ENCODE data around the gene PRIM1. TPM values are rescaled to one million over a fixed set of nuclear protein-coding genes. Genes with fewer than 3 reads are reported as not detected.

Gene PRIM1
- total RNA-seq, 6 donors from 2014 or later = 3.5 to 19.9 (median 8.4) TPM

DNA sequence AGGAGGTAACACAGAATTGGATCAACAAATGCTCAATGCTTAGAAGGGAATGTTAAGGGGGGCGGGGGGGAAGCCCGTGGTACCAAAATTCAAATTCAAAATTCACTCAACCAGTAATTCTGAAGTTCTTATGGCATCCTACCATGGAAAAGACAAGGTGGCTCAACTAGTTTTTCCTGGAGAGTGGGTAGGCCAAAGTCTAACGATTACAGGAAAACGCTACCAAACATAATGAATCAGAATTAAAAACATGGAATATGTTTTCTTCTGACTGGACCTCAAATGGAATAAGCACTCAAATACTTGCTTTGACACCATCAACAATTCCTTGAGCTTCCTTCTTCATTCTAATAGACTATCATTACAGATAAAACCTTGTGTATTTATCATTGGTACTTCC is 29.3 kb downstream of the PRIM1 start:
- ATAC-seq (ENCODE audit: low FRiP score in 2 of 2) = no peak
- Histone ChIP-seq H3K36me3 (peaks cover 0 to 37% (median 14%) of the 10 kb centered on the region in 4 donors), H3K27ac (peak overlapping the region in 2 of 4 donors; percentile 58 to 93), H3K27me3 (no peaks in the 10 kb centered on the region), H3K9me3 (no peaks in the 10 kb centered on the region), H3K4me3 (peak overlapping the region in 2 of 4 donors; percentile 76 to 90), H3K4me1 (peaks cover 58 to 74% (median 66%) of the 10 kb centered on the region in 4 donors)
- no peak for TF ChIP-seq POLR2AphosphoS5 (IDR thresholded peaks at IDR 0.05)
- TF ChIP-seq EP300 (IDR thresholded peaks at IDR 0.05) = no peak
- TF ChIP-seq POLR2A (IDR thresholded peaks at IDR 0.05) = no peak
- TF ChIP-seq, protein P1, sequence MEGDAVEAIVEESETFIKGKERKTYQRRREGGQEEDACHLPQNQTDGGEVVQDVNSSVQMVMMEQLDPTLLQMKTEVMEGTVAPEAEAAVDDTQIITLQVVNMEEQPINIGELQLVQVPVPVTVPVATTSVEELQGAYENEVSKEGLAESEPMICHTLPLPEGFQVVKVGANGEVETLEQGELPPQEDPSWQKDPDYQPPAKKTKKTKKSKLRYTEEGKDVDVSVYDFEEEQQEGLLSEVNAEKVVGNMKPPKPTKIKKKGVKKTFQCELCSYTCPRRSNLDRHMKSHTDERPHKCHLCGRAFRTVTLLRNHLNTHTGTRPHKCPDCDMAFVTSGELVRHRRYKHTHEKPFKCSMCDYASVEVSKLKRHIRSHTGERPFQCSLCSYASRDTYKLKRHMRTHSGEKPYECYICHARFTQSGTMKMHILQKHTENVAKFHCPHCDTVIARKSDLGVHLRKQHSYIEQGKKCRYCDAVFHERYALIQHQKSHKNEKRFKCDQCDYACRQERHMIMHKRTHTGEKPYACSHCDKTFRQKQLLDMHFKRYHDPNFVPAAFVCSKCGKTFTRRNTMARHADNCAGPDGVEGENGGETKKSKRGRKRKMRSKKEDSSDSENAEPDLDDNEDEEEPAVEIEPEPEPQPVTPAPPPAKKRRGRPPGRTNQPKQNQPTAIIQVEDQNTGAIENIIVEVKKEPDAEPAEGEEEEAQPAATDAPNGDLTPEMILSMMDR (IDR thresholded peaks at IDR 0.05) = no peak
- DNase-seq = no peak
- WGBS, 2 donors = 65 to 82% methylated on average over 4 of the region's 4 CpGs

DNA sequence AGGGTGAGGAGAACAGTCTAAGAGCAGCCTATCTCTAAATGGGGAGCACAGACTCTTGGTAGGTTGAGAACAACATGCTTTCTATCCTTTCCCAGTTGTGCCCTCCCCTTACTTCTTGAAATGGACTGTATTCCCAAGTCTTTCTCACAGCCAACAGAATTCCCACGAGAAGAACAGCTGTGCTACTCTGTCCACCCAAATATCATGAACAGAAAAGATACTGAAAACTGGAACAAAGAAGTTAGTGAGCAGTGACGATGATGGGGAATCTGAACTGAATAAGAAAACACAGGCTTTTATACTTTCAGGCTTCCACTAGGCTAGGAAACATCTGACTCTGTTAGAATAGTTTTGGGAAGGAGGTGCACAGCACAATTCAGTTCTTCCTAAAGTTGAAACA is 30.4 kb downstream of the PRIM1 start:
- peak overlapping the region in 3 of 4 donors; percentile 23 to 74 (median 54) for H3K27ac ChIP-seq
- no peaks in the 10 kb centered on the region for H3K9me3 ChIP-seq
- peaks cover 0 to 42% (median 15%) of the 10 kb centered on the region in 4 donors for H3K36me3 ChIP-seq

DNA sequence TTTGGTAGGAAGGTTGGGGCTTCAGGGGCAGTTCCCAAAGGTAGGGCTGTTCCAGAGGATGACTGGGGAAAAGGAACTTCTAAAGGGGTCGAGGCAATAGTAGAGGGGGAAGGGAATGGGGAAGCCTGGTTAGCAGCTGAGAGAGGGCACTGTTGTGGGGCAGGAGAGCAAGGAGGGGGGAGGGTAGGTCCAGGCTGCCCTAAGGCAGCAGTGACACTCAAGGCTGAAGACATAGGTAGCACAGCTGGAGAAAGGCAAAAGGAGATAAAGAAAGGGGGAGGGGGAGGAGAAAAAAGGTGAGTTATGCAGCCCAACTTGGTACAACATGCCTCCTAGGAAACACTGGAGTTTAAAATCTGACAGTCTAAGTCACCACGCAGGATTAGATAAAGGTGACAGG is 30.9 kb downstream of the PRIM1 start:
- H3K4me3 ChIP-seq = no peak overlapping the region
- H3K27ac ChIP-seq = peak overlapping the region; percentile 23 to 74 (median 44)
- TF ChIP-seq, protein P1 (IDR thresholded peaks at IDR 0.05) = no peak
- no peak for TF ChIP-seq EP300 (IDR thresholded peaks at IDR 0.05)
- TF ChIP-seq POLR2AphosphoS5 (IDR thresholded peaks at IDR 0.05) = no peak
- DNase-seq (peak in 1 of 2 donors; percentile 21), ATAC-seq (ENCODE audit: low FRiP score in 2 of 2) (no peak)
- 60 to 64% methylated on average over 2 of the region's 2 CpGs for WGBS, 2 donors
- peaks cover 0 to 47% (median 15%) of the 10 kb centered on the region in 4 donors for H3K36me3 ChIP-seq
- H3K27me3 ChIP-seq = no peaks in the 10 kb centered on the region
- peaks cover 58 to 88% (median 77%) of the 10 kb centered on the region in 4 donors for H3K4me1 ChIP-seq
- no peaks in the 10 kb centered on the region for H3K9me3 ChIP-seq

More for the DNA sequence above, 30.4 kb downstream of the PRIM1 start:
- no peak overlapping the region for H3K4me3 ChIP-seq
- DNase-seq (no peak), ATAC-seq (ENCODE audit: low FRiP score in 2 of 2) (no peak)
- peaks cover 58 to 85% (median 75%) of the 10 kb centered on the region in 4 donors for H3K4me1 ChIP-seq
- no peaks in the 10 kb centered on the region for H3K27me3 ChIP-seq
- WGBS, 2 donors = 43 to 44% methylated on average over 2 of the region's 2 CpGs
- TF ChIP-seq, protein P1 (IDR thresholded peaks at IDR 0.05) = no peak
- TF ChIP-seq POLR2AphosphoS5 (IDR thresholded peaks at IDR 0.05) = no peak
- TF ChIP-seq POLR2A (IDR thresholded peaks at IDR 0.05) = no peak
- TF ChIP-seq EP300 (IDR thresholded peaks at IDR 0.05) = no peak

DNA sequence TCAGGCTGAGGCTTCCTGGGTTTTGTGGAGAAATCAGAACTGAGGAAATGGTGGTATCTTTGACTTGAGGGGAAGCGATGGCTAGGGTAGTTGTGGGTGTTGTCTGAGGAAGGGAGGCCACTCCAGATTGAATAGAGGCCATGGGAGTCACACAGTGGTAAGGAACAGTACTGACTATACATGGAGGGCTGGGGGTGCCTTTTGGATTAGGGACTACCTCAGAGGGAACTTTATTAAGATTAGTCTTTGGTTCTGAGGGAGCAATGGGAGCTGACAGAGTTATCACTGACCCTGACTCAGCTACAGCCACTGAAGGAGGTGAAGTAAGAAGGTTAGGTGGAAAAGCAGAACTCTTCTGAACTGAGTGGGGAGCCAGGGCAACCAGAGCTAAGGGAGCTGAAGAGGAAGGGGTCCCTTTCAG is 31.4 kb downstream of the PRIM1 start:
- Histone ChIP-seq H3K9me3 (no peaks in the 10 kb centered on the region), H3K4me3 (no peak overlapping the region), H3K4me1 (peaks cover 59 to 88% (median 73%) of the 10 kb centered on the region in 4 donors), H3K27ac (peak overlapping the region; percentile 23 to 74 (median 44)), H3K36me3 (peaks cover 0 to 52% (median 15%) of the 10 kb centered on the region in 4 donors), H3K27me3 (no peaks in the 10 kb centered on the region)
- ATAC-seq (ENCODE audit: low FRiP score in 2 of 2) = no peak
- DNase-seq = peak in 1 of 2 donors; percentile 25
- TF ChIP-seq, protein P1 (IDR thresholded peaks at IDR 0.05) = no peak
- TF ChIP-seq EP300 (IDR thresholded peaks at IDR 0.05) (no peak), POLR2AphosphoS5 (IDR thresholded peaks at IDR 0.05) (no peak), POLR2A (IDR thresholded peaks at IDR 0.05) (no peak)
- WGBS, 2 donors = 42 to 77% methylated on average over 1 of the region's 1 CpG

DNA sequence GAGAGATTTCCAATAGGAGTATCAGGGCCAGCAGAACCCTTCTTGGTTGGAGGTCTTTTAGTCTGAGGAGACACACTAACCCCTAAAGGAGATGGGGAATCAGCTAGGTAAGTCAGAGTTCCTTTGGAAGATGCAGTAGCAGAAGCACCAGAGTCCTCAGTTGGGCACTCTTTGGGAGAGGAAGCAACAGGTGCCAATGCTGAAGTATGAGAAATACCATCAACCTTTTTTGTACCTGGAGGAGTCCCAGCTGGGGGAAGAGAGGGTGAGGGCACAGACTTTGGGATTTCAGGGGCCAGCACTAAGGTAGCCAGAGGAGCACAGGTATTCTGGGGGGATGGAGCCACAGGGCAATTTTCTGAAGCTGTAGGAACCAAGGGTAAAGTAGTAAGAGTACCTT is 33.1 kb downstream of the PRIM1 start:
- H3K27ac ChIP-seq = peak overlapping the region in 2 of 4 donors; percentile 25 to 37

More for the DNA sequence above, 33.1 kb downstream of the PRIM1 start:
- H3K4me1 ChIP-seq = peaks cover 59 to 90% (median 70%) of the 10 kb centered on the region in 4 donors
- no peak overlapping the region for H3K4me3 ChIP-seq
- no peaks in the 10 kb centered on the region for H3K27me3 ChIP-seq
- no peak for TF ChIP-seq EP300 (IDR thresholded peaks at IDR 0.05)
- peak in 1 of 2 donors; percentile 1 for DNase-seq
- H3K9me3 ChIP-seq = no peaks in the 10 kb centered on the region
- ATAC-seq (ENCODE audit: low FRiP score in 2 of 2) = no peak
- peaks cover 2 to 63% (median 22%) of the 10 kb centered on the region in 4 donors for H3K36me3 ChIP-seq

Measured in upper lobe of left lung (tissue), 6 donors.